ENCODE measurements around the gene C15orf62.

C15orf62 gene

DNA sequence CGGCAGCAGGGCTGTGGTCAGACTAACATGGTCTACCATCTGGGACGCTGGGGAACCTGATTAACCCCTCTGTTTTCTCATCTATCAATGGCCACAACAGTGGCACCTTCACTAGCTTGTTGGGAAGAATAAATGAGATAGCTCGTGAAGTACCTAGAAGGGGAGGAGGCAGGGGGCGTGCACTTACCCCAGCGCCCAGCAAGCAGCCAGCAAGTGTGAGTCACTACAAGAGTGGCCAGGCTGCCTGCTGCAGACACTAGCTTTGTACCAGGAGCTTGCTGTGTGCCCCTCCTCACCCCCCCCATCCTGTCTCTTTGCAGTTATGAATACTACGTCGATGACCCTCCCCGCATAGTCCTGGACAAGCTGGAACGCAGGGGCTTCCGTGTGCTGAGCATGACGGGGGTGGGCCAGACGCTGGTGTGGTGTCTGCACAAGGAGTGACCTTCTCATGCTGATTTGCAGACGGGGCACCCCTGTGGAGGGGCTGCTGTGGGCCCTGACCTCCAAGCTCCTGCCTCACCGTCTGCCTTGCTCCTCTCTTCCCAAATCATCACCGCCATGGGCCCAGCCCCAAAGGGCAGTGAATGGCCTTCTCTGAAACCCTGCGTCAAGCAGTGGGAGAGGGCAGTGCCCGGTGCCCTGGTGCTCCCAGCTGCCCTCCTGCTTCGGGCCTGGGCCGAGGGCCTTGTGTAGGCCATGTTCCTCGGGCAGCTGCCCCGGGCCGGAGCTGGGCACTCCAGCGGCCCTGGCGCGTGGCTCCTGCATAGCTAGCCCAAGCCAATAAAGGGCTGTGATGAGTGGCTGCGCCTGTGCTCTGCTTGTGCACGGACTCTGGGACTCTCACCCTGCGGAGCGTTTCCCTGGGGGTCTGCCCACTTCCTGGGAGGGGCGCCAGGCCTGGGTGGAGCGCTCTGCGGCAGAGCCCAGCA, 2.6 kb upstream of the C15orf62 start:
- no peak overlapping the region for H3K4me3 ChIP-seq (ENCODE audit: low read depth, low read length)
- TF ChIP-seq CTCF (IDR thresholded peaks at IDR 0.05; ENCODE audit: insufficient read depth, low read length, missing control alignments), result no peak
- no peak for DNase-seq (ENCODE audit: low read depth, low spot score)
- POLR2A ChIA-PET, result interaction anchor here (1.1 kb wide), 1 partner anchor 40 kb away, joined by 3 read pairs; the partner anchor contains the start of gene DNAJC17
- CTCF ChIA-PET, result interaction anchor here (0.9 to 2.7 kb wide), 7 partner anchors 10 to 125 kb away, joined by 3 to 9 read pairs (median 6); no protein-coding TSS in a partner anchor

- CTCF ChIA-PET, result interaction anchor here (2.0 to 2.2 kb wide), 2 partner anchors 9 to 17 kb away, joined by 5 to 6 read pairs; no protein-coding TSS in a partner anchor
- DNase-seq (ENCODE audit: low read depth, low spot score), result no peak
- H3K4me3 ChIP-seq (ENCODE audit: low read depth, low read length), result no peak overlapping the region
- POLR2A ChIA-PET, result no interaction called here
- no peak for TF ChIP-seq CTCF (IDR thresholded peaks at IDR 0.05; ENCODE audit: insufficient read depth, low read length, missing control alignments)
These were observed 1.8 kb upstream of the C15orf62 start for GRCh38 chr15:40767838-40768500.

GRCh38 chr15:40768521-40769273, 1.1 kb upstream of the C15orf62 start:
- POLR2A ChIA-PET, result no interaction called here
- CTCF ChIA-PET, result interaction anchor here (1.1 to 2.2 kb wide), 3 partner anchors 8 to 75 kb away, joined by 3 to 6 read pairs (median 5); no protein-coding TSS in a partner anchor
- TF ChIP-seq CTCF (IDR thresholded peaks at IDR 0.05; ENCODE audit: insufficient read depth, low read length, missing control alignments), result no peak
- H3K4me3 ChIP-seq (ENCODE audit: low read depth, low read length), result no peak overlapping the region
- DNase-seq (ENCODE audit: low read depth, low spot score), result no peak

GRCh38 chr15:40770147-40770721, 454 bp downstream of the C15orf62 start:
- DNase-seq (ENCODE audit: low read depth, low spot score), result no peak
- no peak for TF ChIP-seq CTCF (IDR thresholded peaks at IDR 0.05; ENCODE audit: insufficient read depth, low read length, missing control alignments)
- CTCF ChIA-PET, result interaction anchor here (1.0 to 2.2 kb wide), 3 partner anchors 15 to 89 kb away, joined by 3 to 5 read pairs (median 4); no protein-coding TSS in a partner anchor
- H3K4me3 ChIP-seq (ENCODE audit: low read depth, low read length), result no peak overlapping the region
- POLR2A ChIA-PET, result interaction anchor here (1.0 kb wide), 1 partner anchor 12 kb away, joined by 4 read pairs; no protein-coding TSS in a partner anchor

DNA sequence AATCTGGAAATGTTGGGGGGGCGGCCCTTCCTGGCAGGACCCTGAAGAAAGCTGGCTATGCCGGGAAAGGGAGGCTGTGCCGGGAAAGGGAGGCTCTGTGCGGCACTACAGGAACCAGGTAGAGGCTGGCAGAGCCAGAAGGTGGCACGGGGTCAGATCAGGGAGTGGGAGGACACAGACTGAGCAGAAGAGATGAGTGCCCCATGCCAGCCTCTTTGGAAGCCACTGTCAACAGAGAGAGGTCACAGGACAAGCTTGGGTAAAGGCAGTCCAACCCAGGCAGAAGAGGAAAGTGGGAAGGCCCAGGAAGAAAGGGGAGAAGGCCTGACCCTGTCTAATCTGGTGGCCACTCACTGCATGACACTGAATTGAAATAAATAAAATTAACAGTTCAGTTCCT, 1.5 kb downstream of the C15orf62 start:
- ChIA-PET POLR2A (no interaction called here), CTCF (interaction anchor here (0.8 to 2.2 kb wide), 5 partner anchors 11 to 121 kb away, joined by 3 to 5 read pairs (median 4); no protein-coding TSS in a partner anchor)
- TF ChIP-seq CTCF (IDR thresholded peaks at IDR 0.05; ENCODE audit: insufficient read depth, low read length, missing control alignments), result no peak
- no peak for DNase-seq (ENCODE audit: low read depth, low spot score)
- no peak overlapping the region for H3K4me3 ChIP-seq (ENCODE audit: low read depth, low read length)

Measured in AG04449 (cell line).